Hippocampal formation (tissue), 2 donors: ENCODE measurements around the gene NPIPB9.
"Not testable (repeated sequence)": the region's sequence is repeated elsewhere in the genome, so short reads cannot be mapped to it uniquely, and the experiment has no call there.

Experiments used
- DNase-seq, 2 donors: peaks; one replicate each; lab custom pipeline; 2025; lab: John Stamatoyannopoulos, UW

The NPIPB9 gene

DNA sequence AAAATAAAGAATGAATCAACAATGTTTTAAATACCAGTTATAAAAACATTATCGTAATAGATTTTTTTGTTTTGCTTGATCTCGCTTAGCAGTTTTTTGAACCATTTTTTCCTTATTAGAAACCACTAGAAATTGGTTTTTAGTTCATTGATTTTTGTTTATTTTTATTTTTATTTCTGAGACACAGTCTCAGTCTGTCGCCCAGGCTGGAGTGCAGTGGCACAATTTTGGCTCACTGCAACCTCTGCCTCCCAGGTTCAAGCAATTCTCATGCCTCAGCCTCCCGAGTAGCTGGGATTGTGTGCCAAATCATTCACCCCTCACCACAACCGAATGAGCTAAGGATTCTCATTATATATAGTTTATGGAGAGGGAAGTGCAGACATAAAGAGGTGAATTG, at the start of gene NPIPB9:
Gene NPIPB9 (plus strand): TSS at position 301 of the 400 bp plus-strand sequence.
- not testable (repeated sequence) for DNase-seq

DNA sequence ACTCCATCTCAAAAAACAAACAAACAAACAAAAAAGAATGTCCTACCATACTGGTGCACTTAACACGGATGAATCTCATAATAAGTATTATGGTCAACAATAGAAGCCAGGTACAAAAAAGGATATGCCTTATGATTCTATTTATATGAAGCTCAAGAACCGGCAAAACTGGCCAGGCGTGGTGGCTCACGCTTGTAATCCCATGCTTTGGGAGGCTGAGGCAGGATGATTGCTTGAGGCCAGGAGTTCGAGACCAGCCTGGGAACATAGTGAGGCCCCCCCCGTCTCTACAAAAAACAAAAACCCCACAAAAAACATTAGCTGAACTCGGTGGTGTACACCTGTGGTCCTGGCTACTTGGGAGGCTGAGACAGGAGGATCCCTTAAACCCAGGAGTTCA, 47.3 kb upstream of the NPIPB9 start:
- not testable (repeated sequence) for DNase-seq

DNA sequence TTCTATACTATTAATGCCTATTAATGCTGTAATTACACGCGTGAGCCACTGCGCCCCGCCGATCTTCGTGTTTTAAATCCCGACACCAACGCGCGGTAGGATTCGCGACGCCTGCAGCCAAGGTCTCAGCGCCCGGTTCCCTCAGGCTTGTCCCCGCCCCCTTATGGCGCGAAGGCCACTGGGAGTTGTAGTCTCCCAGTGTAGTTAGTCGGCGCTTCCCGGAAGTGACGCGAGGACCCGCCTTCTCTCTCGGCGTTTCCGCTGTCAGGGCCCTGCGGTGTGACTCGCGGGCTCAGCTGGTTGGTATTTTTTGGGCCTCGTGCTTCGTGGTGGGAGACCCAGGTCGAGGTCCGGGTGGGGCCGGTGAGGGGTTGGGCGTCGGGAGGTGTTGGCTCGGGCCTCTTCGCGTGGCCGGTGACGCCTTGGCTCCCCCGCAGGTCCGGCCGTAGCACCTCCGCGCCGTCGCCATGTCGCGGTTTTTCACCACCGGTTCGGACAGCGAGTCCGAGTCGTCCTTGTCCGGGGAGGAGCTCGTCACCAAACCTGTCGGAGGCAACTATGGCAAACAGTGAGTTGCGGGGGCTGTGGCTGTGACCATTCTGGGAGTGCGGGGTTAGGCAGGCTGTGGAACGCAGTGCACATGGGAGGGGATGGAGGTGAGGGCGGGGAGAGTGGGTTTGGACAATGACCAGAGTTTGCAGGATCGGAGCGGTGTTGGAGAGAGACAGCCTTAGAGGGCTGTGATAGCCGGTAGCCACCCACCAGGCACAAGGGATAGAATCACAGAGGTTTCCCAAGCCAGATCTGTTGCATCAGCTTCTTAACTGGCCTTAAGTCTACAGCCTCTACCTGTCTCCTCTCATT, 40.1 kb upstream of the NPIPB9 start, which contains the start of gene EIF3C:
Gene EIF3C (plus strand): TSS at position 245 of the 864 bp plus-strand sequence. CDS start 223 bp downstream, at position 468.
- DNase-seq, result not testable (repeated sequence)

DNA sequence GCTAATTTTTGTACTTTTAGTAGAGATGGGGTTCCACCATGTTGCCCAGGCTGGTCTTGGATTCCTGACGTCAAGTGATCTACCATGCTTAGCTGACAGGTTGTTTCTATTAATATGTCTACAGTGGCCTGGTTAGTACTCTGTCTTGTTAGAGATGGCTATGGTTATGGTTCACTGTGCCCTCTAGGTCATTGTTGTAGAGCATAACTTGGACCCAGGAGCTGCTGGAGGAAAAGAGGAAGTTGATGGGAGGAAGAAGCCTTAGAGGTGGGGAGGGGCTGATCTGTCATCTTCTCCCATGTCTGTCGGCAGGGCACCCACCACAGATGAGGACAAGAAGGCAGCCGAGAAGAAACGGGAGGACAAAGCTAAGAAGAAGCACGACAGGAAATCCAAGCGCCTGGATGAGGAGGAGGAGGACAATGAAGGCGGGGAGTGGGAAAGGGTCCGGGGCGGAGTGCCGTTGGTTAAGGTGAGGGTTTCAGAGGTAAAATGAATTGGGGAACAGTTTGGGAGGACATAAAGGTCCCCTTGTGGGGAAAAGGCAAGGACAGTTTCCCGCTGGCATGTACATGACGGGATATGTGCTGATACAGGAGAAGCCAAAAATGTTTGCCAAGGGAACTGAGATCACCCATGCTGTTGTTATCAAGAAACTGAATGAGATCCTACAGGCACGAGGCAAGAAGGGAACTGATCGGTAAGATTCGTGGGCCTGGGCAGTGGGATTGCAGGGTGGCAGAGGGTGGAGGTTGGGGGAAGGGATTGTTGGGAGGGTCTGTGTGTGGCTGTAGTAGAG, 28.5 kb upstream of the NPIPB9 start:
- not testable (repeated sequence) for DNase-seq

DNA sequence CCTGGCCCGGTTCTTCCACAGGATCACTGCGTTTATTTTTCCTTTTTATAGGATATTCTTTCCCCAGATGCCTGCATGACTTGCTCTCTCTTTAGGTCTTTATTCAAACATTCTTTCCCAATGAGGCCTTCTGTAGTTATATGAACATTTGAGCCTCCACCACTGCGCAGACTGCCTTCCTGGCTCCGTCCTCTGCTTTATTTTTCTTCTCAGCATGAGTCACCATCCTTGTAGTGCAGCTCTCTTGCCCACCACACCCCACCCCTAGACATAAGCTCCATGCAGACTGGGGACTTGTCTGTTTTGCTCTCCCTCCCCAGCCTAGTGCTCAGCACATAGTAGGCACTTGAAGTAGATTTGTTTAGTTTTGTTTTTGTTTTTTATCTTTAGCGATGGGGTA, 20.3 kb upstream of the NPIPB9 start:
- not testable (repeated sequence) for DNase-seq

DNA sequence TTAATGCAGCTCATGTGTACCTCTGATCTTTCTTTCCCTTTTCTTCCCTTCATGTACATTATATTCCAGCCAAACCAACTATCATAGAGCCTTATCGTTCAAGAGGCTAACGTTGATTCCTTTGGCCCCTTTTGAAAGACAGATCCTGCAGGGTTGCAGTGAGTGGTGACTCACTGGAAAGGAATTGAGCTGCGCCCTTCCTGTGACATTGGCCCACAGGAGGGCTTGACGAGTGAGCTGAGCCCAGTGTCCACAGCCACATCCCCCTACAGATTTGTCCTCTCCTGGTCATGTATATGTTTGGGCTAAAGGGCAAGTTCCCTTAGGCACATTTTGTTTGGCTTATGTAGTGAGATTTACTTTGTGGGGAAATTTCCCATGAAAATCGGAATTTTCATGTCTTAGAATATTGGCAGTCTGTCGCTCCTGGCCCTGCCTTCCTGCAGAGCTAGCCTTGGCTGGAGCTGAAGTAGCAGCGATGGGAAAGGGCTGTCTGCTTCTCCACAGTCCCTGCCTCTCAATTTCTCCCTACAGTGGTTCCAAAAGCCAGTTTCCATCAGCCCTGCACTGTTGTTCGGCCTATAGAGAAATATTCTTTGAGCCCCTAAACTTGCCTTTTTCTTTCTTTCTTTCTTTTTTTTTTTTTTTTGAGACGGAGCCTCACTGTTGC, 19.0 kb upstream of the NPIPB9 start:
- not testable (repeated sequence) for DNase-seq

DNA sequence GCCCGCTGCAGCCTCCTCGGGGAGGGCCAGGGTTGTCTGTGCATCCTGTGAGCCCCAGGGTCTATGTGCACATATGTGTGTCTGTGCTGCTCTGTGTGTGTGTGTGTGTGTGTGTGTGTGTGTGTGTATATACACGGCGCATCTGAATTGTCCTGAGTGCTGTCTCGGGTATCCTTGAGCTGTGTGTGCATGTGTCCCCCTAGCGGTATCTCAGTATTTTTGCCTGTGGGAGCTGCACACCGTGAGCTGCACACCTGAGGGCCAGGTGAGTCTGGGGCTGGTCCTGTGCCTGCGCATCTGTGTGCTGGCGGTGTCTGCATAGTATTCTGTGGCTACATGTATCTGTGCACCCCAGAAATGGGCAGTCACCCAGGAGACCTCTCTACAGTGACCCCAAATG, 11.8 kb upstream of the NPIPB9 start:
- not testable (repeated sequence) for DNase-seq

DNA sequence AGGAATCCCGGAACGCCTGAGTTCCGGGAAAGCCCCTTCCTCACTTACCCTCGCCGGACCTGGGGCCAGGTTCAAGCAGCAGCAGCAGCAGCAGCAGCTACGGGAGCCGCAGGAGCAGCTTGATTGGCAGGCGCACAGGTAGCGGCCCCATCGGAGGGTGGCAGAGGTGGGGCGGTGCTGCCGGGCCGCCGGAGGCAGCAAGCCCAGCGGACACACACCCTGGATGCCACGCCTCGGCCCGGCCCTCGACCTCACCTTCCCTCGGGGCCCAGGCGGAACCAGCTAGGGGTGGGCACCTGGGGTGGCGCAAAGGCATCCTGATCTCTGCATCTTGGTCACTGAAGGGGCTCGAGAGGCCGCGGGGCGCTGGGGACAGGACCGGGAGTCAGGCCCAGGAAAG, 11.0 kb upstream of the NPIPB9 start:
- not testable (repeated sequence) for DNase-seq

DNA sequence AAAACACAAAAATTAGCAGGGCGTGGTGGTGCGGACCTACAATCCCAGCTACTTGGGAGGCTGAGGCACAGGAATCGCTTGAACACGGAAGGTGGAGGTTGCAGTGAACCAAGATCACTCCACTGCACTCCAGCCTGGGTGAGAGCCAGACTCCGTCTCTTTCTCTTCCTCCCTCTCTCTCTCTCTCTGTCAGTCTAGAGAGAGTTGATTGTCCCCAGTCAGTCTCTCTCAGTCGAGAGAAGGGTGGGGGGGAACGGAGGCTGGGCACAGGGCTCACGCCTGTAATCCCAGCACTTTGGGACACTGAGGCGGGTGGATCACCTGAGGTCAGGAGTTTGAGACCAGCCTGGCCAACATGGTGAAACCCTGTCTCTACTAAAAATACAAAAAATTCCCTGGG, 10.3 kb upstream of the NPIPB9 start:
- DNase-seq, result not testable (repeated sequence)

DNA sequence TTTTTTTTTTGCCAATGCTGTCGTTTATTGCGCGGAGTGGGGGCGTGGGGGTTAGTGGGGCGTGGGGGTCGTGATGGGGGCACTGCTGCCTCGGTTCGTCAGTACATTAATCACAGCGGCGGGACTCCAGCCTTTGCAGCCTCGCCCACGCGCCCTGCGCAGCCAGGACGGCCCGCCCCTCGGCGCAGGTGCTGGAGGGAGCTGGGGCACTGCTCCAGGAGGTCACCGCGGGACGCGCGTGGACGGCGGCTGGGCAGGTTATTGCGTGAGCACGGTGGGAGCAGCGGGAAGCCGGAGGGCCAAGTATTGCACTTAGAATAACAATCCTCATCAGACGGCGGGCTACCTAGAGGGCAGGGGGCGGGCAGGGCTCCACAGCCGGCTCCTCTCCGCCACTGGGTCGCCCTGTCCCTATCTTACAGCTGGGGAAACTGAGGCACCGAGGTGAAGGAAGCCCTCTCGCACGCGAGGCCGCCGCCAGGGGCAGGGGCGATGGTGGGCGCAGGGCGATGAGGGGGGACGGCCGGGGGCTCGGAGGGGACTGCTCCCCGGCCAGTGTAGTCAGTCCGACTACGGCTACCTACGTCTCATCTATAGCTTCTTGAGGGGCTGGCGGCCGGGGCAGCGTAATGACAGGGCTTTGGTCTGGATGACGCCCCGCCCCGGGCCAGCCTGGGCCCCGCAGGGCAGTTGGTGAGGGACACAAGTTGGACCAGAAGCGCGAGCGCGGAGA, 4.8 kb upstream of the NPIPB9 start:
- DNase-seq, result not testable (repeated sequence)

DNA sequence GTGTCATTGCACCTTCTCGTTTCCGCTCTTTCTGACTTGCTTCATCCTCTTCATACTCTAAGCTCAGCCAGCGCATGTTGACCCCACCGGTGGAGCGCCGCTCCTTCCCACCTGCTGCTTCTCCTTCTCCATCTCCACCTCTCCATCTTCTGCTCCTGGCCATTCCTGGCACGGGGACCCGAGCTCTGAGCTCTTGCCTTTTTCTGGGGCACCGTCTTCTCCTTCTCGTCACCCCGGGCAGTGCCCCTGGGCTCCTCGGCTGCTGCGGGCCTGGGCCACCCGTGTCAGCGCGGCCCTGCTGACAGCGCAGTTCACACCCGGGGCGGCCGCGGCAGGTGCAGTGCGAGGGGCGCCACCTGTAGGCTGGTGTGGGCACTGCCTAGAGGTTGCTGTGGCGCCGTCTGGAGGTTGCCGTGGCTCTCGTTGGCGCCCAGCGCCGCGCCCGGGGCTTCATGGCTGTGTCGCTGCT, 1.6 kb upstream of the NPIPB9 start:
- DNase-seq, result not testable (repeated sequence)

DNA sequence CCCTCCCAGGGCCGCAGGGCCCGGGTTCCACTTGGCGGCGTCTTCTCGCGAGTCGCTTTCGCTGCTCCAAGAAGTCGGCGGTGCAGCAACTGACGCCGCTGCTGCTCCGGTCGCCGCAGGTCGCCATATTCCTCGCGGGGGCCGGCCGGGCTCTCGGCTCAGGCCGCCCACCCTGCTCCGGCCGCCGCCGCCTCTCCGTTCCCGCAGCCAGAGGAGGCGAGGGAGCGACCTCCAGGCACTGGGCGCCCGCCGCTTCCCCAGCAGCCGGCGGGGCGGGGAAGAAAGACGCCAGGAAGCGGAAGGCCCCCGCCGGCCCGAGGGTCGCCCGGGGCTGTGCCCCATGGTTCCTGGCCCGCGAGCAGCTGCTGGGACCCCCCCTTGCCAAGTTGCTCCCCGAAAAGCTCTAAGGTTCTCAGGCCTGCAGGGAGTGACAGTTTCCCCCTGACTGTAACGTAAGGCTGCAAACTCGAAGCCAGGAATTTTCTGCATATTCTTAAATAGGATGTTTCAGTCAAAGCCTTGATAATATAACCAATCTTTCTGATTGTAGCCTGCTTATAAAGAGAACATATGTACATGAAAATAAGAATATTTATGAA, 1.0 kb upstream of the NPIPB9 start:
- not testable (repeated sequence) for DNase-seq

DNA sequence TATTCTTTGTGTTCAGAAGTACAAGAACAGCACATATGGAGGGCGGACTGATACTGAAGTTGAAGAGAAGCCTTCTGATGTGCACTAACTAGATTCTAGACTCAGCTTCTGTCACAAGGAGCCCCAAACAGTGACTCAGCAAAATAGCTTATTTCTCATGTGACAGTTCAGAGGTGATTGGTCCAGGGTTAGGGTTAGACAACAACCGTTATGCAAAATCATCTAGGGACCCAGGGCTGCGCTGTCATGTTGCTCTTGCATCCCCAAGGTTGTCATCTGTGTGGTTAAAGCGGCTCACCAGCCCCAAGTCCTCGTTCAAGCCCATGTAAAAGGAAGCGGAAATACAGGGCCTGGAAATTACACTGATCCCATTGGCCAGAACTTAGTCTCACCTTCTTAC, 30.1 kb downstream of the NPIPB9 start:
- DNase-seq, result not testable (repeated sequence)

DNA sequence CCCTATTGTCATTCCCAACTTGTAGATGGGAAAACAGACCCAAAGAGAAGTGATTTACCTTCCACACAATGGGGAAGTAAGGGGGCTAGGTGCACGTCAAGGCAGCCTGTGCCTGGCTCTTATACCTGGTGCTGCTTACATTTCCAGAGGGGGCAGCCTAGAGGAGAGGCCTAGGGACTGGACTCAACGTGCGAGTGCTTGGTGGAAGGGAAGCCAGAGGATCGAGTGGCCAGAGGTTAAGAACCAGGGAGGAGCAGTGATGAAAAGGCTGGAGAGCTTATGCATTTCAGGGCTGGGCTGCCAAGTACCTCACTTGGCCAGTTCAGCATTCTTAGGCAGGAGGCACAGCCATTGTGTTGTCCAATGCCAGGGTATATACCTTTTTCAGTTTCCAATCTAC, 30.8 kb downstream of the NPIPB9 start:
- not testable (repeated sequence) for DNase-seq

DNA sequence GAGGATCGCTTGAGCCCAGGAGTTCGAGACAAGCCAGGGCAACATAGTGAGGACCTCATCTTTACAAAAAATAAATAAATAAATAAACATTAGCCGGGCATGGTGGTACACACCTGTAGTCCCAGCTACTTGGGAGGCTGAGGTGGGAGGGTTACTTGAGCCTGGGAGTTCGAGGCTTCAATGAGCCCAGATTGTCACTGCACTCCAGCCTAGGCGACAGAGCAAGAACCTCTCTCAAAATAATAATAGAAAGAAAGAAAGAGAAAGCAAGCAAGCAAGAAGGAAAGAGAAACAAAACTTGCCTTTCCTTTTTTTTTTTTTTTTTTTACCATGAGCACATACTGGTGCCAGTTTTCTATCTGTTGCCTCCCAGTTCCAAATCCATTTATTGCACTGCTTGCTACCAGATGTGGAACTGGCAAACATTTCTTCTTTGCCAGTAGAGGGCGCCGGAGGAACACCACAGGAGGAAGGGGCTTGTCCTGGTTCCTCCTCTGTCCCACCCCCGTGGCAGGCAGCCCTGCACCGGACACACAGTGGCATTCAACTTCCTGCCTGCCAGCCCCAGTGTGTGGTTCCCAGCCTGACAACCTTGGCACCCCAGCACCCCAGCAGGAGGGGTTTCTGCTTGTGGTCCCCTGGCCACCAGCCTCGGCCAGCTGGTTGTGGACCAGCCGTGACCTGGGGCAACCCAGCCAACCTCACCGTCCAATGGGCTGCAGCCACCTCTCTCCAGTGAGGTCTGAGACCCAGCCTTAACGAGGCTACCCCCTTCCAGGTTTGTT, 50.8 kb downstream of the NPIPB9 start:
- peak in 1 of 2 donors; percentile 38 for DNase-seq

DNA sequence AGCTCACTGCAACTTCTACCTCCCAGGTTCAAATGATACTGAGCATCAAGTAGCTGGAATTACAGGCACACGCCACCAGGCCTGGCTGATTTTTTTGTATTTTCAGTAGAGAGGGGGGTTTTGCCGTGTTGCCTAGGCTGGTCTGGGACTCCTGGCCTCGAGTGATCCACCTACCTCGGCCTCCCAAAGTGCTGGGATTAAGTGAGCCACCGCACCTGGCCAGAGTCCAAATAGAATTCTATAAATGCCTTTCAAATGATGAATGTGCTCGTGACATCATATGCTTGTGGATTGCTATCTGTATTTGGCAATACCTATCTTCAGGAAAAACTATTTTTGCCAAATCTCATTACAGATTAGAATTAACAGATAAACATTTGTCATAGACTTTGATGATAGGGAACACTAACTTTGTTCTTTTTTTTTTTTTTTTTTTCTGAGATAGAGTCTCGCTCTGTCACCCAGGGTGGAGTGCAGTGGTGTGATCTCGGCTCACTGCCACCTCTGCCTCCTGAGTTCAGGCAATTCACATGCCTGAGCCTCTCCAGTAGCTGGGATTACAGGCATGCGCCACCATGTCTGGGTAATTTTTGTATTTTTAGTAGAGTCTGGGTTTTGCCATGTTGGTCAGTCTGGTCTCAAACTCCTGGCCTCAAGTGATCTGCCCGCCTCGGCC, 56.0 kb downstream of the NPIPB9 start:
- DNase-seq, result not testable (repeated sequence)

DNA sequence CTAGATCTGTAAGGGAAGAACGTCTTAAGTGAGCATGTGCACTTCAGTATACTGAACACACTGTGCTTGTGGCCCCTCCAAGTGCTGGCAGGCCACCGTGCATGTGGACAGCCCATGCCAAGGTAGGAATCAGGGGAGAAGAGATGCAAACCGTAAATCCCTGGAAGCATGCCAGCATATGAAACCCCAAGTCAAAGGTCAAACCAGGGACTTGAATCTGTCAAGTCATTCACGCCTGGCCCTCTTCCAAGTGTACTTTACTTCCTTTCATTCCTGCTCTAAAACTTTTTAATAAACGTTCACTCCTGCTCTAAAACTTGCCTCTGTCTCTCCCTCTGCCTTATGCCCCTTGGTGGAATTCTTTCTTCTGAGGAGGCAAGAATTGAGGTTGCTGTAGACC, 68.4 kb downstream of the NPIPB9 start:
- no peak for DNase-seq

DNA sequence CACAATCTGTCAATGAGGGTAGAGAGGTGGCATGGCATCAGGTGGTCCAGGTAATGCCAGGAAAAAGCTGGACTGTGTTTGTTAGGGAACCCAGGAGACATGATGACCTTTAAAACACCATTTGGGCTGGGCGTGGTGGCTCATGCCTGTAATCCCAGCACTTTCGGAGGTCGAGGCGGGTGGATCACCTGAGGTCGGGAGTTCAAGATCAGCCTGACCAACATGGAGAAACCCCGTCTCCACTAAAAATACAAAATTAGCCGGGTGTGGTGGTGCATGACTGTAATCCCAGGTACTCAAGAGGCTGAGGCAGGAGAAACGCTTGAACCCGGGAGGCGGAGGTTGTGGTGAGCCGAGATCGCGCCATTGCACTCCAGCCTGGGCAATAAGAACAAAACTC, 69.0 kb downstream of the NPIPB9 start:
- not testable (repeated sequence) for DNase-seq

DNA sequence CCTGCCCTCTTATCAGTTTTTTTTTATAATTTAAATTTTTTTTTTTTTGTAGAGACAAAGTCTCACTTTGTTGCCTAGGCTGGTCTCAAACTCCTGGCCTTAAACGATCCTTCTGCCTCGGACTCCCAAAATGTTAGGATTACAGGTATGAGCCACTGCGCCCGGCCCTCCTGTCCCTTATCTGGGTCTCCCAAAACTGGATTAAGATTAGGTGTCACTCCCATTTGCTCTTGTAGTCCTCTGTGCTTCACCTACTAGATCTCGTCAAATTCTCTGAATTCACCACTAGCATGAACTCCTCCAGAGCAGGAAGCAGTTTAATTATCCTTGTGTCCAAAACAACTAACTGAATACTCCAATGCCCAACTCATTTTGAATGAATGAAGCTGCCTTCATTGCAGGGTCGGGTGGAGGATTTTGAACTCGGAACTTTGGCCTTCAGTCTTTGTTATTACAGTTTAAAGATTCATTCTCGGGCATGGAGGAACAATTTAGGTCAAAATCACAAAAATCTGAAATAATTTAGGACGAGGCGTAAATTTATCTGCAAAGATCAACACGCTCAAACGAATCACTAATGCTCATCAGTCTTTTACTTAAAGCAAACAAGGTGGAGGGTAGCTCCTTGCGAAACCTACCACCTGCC, 70.4 kb downstream of the NPIPB9 start:
- DNase-seq, result no peak
